HG03175 (cell line): ENCODE measurements around the gene NKAIN2.
"Not testable (repeated sequence)": the region's sequence is repeated elsewhere in the genome, so short reads cannot be mapped to it uniquely, and the experiment has no call there.

ENCODE experiments used
- ATAC-seq: cut with Tn5 transposase; IDR thresholded peaks from one replicate; pipeline ENCODE4 v1.9.1; 2021; ENCODE audit warnings: mild to moderate bottlenecking, moderate library complexity; ENCODE audit not compliant: unreplicated experiment

Gene NKAIN2

DNA sequence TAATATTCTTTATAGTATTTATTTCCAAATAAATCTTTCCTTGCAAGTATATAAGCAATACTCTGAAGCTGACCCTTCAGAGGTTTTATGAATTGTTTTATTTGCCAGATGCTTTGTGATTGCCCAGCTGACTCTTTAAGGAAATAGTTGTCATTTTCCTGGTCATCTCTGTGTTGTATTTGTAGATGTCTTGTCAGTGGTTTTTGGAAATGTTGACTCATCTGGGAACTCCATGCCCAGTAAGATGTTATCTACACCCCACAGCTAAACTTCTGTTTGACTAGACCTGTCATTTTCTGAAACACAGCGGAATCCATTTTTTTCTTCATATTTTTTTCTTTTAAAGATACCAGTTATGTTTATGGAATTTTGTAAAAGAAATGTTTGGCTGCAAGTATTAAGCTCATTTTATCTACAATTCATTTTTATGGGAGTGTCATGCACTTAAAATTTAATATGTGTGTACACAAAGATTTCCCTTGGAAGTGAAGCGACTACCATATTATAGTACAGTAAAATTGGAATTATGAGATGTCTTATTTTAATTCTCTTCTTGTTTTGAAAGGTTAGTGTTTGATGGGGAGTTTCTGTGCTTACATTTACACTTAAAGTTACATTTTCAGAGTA lies 491.0 kb downstream of the NKAIN2 start:
- ATAC-seq: no peak

DNA sequence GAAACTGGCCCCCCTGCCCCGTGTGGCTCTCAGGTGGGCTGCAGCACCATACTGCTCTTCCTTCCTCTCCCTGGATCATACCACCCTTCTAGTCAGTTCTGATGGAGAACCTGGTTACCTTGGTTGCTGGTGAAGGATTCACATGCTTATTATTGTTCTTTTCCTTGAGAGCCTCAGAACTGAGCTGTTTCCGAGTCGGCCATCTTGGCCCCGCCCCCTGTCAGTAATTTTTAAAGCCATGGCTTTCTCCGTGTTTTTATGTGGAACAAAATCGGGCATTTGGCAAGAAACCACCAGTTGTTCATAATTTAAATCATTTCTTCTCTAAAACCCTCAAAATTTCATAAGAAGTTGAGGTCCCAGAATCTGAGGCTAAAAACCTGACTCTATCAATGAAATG lies 493.8 kb downstream of the NKAIN2 start:
- no peak for ATAC-seq

DNA sequence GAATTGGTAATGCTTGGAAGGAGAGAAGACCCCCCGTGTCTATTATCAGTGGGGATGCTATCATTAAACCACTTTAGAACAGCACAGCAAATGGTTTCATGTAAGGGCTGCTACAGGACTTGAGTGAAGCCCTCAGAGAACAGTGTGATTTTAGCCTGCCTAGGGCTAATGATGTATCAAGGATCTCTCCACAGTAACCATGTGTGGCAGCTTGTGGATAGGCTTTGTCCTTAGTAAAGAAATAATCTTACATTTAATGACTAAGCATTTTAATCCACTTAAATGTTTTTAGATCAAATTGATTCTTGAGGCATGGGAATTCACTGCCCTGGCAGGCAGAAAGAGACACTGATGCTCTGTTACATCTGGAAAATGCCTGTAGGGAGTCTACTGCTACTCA lies 495.1 kb downstream of the NKAIN2 start:
- ATAC-seq: no peak

DNA sequence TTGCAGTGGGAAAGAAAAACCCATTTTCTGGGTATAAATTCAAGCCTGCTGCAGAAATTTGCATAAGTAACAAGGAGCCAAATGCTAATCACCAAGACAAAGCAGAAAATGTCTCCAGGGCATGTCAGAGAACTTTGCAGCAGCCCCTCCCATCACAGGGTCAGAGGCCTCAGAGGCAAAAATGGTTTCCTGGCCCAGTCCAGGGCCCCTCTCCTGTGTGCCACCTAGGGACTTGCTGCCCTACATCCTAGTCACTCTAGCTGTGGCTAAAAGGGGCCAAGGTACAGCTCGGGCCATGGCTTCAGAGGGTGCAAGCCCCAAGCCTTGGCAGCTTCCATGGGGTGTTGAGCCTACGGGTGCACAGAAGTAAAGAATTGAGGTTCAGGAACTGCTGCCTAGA lies 497.2 kb downstream of the NKAIN2 start:
- ATAC-seq: not testable (repeated sequence)

DNA sequence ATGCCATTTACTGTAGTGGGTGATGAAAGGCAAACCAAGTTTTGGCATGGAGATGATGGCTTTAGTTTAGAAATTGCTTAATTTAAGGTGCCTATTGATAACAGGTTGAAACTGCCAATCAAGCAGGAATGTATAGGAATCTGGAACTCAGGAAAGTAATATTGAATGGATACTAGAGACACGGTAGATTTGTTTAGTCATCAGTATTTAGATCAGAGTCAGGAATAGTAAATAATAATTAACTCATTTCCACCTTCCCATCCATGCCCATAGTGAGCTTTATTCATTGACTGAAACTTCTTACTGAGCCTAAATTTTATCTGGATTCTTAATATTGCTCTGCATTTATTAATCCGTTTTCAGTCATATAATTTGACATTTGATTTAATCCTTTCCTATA lies 500.3 kb downstream of the NKAIN2 start:
- ATAC-seq: no peak

DNA sequence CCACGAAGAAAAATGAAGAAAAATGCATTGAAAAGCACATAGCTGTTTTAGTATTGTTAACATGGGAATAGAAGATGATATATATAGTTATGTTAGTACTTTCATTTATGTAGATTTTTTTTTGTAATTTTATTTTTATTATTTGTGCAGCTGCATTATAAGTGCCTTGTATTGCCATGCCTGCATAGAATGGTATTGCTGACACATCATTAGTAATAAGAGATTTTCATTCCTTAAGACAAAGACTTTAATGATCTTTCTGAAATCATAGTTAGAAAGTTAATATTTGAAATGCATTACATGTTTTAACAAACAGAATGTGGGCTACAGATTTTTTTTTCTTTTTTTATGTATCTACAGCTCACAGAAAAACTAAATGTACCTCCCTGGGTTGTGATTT lies 506.5 kb downstream of the NKAIN2 start:
- no peak for ATAC-seq

DNA sequence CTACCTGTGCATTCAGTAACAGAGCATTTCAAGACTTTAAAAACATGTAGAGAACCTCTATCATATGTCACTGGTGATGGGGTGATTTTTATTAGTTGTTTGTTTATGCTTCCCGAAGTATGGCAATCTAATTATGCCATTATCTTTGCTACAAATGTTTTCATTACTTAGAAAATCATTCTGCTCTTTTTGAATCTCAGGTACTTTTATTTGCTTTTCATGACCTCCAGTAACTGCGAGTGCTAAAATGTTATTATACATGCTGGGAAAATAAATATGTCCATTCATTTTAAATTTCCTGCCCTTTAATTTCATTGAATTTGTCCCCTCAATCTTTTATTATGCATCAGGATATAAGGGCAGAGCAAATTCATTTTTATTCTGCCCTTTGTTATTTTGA lies 515.7 kb downstream of the NKAIN2 start:
- ATAC-seq: no peak

DNA sequence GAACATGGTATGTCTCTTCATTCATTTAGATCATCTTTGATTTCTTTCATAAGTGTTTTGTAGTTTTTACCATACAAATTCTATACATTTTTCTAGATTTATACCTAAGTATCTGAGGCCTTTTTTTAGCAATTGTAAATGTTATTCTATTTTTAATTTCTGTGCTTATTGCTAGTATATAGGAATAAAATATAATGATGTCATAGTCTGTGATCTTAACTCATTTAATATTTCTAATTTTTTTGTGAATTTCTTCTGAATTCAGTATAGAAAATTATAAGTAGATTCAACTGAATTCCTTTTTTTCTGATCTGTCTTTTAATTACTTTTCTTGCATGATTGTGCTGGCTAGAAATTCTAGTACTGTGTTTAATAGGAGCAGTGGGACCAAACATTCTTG lies 520.6 kb downstream of the NKAIN2 start:
- no peak for ATAC-seq

DNA sequence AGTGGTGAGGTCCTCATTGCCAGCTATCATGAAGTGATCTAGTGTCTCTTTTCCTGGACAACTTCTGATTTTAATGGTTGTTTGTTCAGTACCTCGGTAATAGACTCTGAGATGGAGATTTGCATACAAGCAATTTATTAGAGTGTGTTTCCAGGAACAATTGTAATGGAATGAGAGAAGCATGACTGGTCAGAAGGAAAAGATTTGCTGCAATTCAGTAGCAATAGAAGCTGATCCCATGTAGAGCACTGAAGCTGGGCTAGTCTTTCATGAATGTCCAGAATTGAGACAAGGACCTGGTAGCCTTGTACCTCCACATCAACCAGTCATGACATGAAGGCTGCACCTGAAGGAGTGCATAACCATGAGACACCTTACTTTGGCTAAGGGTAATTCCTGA lies 526.5 kb downstream of the NKAIN2 start:
- no peak for ATAC-seq

DNA sequence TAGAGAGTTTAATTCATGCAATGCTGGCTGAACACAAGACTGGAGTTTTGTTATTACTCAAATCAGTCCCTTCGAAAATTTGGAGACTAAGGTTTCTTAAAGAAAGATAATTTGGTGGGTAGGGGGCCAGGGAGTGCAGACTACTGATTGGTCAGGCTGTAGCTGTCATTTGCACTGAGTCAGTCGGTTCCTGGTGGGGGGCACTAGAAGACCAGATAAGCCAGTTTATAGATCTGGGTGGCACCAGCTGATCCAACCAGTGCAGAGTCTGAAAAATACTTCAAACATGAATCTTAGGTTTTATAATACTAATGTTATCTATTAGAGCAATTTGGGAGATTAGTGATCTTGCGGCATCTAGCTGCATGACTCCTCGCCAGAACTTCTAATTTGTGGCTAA lies 530.7 kb downstream of the NKAIN2 start:
- ATAC-seq: no peak

DNA sequence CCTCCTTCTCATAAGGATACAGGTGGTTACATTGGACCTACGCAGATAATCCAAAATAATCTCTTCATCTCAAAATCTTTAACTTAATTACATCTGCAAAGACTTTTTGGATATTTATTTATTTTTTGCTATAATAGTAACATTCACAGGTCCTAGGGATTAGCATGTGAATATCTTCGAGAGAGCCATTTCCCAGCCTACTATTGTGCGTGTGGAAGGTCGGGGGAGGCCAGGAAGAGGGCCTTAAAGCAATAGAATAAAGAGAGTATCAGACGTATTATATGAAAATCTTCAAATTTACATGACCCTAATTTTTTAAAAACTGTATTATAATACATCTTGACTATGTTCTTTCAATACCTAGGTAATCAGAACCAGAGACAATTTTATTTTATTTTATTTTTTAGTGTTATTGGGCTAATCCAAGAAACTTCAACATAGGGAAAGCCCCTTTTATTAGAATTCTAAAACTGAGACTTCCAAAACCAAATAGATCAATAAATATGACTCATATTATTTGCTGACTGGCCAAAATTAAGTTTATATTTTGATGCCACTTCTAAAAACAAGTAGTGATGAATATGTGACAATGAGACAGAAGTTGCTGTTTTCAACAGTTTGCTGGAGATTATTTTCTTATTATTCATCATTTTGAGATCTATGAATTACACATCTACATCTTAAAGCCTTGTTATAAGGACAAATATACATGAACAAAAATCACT lies 536.1 kb downstream of the NKAIN2 start:
- no peak for ATAC-seq

DNA sequence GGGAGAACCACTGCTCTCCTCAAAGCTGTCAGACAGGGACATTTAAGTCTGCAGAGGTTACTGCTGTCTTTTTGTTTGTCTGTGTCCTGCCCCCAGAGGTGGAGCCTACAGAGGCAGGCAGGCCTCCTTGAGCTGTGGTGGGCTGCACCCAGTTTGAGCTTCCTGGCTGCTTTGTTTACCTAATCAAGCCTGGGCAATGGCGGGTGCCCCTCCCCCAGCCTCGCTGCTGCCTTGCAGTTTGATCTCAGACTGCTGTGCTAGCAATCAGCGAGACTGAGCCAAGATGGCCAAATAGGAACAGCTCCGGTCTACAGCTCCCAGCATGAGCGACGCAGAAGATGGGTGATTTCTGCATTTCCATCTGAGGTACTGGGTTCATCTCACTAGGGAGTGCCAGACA lies 544.7 kb downstream of the NKAIN2 start:
- ATAC-seq: not testable (repeated sequence)

DNA sequence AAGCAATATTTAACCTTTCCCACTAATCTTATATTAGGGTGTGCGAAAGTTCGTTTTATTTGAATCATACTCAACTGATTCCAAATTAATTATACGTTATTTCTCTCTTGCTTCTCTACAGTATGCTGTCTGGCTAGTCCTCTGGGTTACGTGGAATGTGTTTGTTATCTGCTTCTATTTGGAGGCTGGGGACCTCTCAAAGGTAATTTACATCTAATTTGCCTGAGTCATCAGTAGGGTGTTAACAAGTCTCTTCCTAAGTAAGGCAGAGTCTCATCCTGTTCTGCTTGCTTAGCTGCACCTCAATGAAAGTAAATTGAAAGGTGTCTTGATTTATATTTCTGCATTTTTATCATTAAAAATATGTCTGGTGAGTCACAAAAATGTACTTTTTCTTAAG lies 551.5 kb downstream of the NKAIN2 start:
- ATAC-seq: no peak

DNA sequence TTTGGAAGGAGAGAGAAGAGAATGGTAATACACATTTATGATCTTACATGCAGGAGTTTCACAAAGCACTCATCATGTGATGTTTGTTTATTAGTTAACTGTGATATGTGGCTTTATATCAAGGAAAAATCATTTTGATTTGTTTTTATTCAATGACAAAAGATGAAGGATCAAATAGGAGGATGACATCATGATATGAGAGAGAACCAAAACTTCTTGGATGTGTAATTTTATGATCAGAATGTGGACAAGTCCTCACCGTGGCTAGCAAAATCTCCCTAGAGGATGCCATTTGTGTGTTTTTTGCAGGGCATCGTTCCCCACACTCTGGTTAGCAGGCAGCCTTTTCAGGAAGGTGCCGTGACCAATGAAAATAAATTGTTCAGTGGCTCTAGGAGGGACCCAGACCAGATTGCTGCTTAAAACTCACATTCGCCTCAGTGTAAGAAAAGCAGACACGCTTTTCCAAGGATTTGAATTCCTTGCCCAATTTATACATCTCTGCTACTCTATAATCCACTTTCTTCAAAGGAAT lies 552.7 kb downstream of the NKAIN2 start:
- ATAC-seq: no peak

DNA sequence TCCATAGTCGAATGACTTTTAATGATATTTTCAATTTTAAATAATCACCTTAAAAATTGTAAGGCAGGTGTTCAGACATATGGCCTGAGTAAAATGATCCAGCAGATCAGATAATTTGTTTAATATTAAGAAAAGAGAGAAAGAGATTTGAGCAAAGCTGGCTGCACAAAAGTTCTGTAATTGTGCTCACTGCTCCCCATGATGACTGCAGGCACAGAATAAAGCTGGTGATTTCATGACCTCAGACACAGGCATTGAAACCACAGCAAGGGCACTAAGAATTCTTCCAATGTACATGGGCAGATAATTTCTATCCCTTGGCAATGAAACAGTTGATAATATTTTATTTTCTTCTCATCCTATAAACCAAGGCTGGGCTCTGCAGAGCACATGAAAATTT lies 553.1 kb downstream of the NKAIN2 start:
- ATAC-seq: no peak

DNA sequence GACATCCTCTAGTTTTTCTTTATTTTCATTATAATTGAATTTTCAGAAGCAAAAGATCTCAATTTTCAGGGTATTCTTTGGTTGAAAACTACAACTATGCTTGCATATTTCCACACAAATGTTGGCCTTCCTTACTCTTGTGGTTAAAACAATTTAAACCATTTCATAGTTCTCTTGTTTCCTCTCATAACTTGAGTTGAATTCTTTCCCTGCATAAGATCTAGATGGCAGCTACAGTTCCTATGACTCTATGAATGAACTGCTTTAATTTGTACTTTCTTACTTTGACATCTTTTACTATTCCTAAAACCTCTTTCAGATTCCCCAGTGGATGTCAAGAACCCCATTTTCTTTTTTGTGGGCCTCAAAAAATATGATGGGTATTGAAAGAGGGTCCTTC lies 564.5 kb downstream of the NKAIN2 start:
- ATAC-seq: no peak

DNA sequence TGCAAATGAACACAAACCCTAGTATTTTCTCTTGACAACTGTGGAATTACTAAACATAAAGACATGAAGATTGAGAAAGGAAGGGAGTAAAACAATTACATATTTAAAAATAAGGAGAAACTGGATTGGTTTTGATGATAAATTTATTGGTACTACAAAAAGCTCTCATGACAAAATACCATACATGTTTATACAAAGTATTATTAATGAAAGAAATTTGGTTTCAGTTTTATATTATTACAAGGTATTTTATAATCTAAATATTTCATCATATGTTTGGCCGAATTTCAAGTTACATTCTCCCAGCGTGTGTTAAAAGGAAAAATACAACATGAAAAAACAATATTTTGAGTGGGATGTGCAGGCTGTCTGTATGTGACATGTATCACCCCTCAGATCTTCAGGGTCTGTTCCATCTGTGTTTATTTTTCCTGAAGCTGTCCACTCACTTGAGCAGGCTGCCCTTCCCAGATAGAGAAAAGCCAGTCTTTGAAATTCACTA lies 568.4 kb downstream of the NKAIN2 start:
- ATAC-seq: no peak

DNA sequence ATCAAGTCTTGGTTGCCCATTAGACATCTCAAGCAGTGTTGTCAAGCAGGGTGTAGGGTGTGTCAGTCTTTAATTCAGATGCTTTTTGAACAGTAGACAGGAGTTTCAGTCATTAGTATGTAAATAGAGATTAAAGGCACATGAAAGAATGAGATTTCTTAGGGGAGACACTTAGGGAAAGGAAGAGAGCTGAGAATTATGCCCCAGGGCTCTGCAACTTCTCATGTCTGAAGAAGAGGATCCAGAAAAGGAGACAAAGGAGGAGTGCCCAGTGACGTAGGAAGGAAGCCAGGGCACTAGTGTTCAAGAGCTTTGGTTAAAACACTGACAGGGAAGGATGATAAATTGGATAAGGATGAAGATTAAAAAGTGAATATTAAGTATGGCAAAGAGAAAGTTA lies 569.7 kb downstream of the NKAIN2 start:
- no peak for ATAC-seq

DNA sequence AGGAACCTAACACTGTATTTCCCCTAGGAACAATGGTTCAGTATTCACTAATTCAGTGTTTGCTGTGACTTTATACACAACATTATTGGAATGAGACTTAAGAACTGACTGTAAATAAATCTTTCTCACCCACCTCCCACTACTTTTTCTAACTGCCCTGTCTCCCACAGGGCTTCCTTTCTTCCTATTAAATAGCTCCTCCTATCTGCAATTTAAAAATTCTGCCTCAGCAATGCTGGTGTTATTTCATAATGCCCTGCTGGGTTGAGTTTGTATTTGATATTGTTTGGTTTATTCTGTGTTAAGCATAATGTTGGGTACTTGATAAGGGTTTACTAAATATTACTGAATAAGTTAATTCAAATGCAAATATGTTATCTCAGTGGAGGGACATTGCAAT lies 585.5 kb downstream of the NKAIN2 start:
- no peak for ATAC-seq

DNA sequence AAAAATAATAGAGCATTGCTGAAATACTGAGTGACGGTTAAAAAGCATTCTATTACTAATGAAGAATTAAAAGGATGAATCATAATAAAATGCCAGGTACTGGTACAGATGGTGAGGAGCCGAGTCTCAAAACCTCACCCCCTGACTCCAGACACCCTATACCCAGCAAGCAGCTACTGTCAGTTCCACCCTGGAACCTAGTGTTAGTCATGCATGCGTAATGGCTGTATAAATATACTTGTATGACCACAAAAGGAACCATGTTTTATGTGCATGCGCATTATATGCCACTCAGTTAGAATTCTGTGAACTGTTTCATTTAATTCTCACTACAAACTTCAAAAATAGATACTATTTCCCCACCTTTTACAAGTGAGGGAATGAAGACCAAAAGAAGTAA lies 589.9 kb downstream of the NKAIN2 start:
- ATAC-seq: no peak

DNA sequence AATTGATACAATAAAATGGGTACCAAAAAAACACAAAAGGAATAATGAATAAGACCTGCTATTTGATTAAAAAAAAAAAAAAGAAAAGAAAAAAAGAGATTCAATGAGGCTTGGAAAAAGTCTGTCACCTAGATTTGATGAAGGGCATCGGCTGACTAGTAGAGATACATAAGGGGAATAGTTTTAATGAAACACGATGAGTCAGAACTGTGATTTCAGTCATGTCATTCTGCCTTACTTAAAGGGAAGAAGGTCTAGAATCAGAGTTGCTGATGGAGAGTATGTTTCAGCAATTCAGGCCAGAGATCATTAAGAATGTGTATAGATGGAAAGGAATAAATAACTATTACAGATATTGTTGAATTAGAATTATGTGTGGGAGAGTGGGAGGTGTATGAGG lies 592.7 kb downstream of the NKAIN2 start:
- no peak for ATAC-seq

DNA sequence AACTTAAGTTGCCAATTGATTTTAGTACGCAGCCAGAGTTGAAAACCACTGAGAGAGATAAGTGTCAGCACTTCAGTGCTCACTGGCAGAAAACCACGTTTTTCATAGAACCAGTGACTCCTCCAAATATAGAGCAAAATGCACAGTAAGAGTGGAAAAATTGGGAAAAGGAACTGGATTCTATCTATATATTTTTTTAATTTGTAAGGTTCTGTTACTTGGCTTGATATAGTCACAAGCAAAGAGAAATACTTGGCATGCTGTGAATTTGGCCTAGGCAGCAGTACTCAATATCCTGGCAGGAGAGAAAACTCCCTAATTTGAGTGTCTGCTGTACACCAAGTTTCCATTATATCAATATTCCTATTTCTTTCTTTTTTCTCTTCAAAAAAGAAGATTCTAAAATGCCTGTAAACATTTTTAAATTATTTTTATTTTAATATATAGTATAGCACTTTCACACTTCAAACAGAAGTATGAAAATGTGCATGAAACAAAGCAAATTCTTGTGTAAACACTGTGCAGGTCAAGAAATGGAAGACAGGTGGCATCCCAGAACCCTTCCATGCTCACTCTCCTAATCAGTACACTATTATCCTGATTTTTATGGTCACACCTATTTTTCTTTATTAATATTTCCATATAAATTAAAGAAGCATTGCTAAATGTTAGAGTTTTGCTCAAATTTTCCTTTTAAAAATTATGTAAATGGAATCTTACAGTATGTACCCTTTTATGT lies 596.8 kb downstream of the NKAIN2 start:
- ATAC-seq: no peak
